NT2/D1 (cell line): ENCODE measurements around the gene ENTHD1.

Source experiments
- DNase-seq: peaks from one replicate; pipeline ENCODE4 v3.0.0-alpha.2; 2011; ENCODE audit warnings: low read depth, low spot score
- H3K27me3 ChIP-seq: 2 replicates; pipeline ENCODE4 v1.6.0; 2011; ENCODE audit warnings: mild to moderate bottlenecking; ENCODE audit not compliant: insufficient read length, insufficient read depth
- H3K36me3 ChIP-seq: 2 replicates; pipeline ENCODE4 v1.6.1; 2011; ENCODE audit warnings: mild to moderate bottlenecking, low read length, mixed read lengths; ENCODE audit not compliant: insufficient read depth, insufficient read length
- H3K4me1 ChIP-seq: 2 replicates; pipeline ENCODE4 v1.5.1; 2011; ENCODE audit not compliant: insufficient read depth, insufficient read length
- H3K4me3 ChIP-seq: 2 replicates; pipeline ENCODE4 v1.5.1; 2011; ENCODE audit warnings: low read depth; ENCODE audit not compliant: insufficient read length
- H3K9ac ChIP-seq: 2 replicates; pipeline ENCODE4 v1.6.0; 2011; ENCODE audit warnings: low read depth; ENCODE audit not compliant: insufficient read length
- H3K9me3 ChIP-seq: 2 replicates; pipeline ENCODE4 v1.5.1; 2011; ENCODE audit warnings: mild to moderate bottlenecking, low read length; ENCODE audit not compliant: insufficient read depth
- SUZ12 ChIP-seq: IDR thresholded peaks from 2 replicates; pipeline ENCODE4 v1.6.1; 2011; ENCODE audit not compliant: insufficient read length, insufficient read depth; ENCODE audit errors: extremely low read depth
- YY1 ChIP-seq: IDR thresholded peaks from 2 replicates; pipeline ENCODE4 v1.6.1; 2011; ENCODE audit not compliant: insufficient read length, insufficient read depth
- ZNF274 ChIP-seq: IDR thresholded peaks from 2 replicates; pipeline ENCODE4 v1.6.1; 2011; ENCODE audit warnings: mild to moderate bottlenecking, low read depth, low read length

ENTHD1 gene

DNA sequence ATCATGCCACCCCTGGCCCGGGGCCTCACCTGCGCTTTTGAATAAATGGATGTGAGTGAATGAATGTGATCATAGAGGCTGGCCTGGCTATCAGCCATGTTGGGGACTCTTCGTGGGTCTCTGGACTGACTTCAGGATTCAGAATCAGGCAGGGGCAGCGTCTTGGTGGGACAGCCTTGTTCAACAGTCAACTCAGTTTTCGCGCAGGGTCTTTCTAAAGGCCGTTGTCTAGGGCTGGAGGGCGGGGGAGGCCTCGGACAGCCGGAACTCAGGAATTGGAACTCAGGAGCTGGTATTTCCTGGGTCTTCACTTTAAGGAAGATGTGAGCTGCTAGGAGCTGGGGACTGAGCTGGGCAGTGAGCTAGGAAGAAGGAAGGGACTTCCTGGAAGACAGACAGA is 177.0 kb downstream of the ENTHD1 start:
- TF ChIP-seq YY1 (no peak), SUZ12 (no peak), ZNF274 (no peak)
- DNase-seq: no peak
- no peaks in the 10 kb centered on the region for H3K36me3 ChIP-seq
- H3K9ac ChIP-seq: no peak overlapping the region
- H3K4me1 ChIP-seq: peaks cover 8% of the 10 kb centered on the region
- no peak overlapping the region for H3K4me3 ChIP-seq
- H3K9me3 ChIP-seq: no peaks in the 10 kb centered on the region
- H3K27me3 ChIP-seq: no peaks in the 10 kb centered on the region

DNA sequence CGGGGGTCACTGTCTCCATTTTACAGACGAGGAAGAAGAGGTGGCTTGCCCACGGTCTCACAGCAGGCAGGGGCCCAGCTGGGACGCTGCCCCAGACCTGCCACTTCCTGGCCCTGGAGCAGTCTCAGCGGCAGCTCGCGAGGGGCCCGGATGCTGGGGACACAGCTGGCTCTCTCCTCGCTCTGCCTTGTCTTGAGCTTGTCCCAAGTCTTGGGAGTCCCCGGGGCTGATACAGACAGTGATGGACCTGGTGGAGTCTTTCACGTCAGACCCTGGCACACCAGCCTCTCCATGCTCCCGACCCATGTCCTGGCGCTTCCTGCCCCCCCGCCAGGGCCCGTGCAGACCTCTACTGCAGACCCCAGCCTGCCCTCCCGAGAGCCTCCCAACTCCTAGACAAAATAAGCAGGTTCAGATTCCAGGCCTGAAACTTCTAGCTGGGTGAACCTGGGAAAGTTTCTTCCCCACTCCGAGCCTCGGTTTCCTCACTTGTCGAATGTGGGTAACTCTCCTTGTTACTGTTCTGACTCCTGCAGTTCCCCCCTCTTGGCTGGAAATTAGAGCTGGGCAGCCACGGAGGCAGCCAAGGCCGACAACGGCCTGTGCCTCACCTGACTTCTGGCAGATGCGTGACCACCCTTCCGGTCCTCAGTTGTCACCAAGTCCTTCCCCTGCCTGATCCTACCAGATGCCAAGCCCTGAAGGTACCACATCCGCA is 177.6 kb downstream of the ENTHD1 start:
- H3K4me1 ChIP-seq: peaks cover 5% of the 10 kb centered on the region
- no peak overlapping the region for H3K9ac ChIP-seq
- TF ChIP-seq SUZ12 (no peak), ZNF274 (no peak), YY1 (no peak)
- no peak overlapping the region for H3K4me3 ChIP-seq
- H3K36me3 ChIP-seq: no peaks in the 10 kb centered on the region
- H3K9me3 ChIP-seq: no peaks in the 10 kb centered on the region
- H3K27me3 ChIP-seq: no peaks in the 10 kb centered on the region
- DNase-seq: no peak

DNA sequence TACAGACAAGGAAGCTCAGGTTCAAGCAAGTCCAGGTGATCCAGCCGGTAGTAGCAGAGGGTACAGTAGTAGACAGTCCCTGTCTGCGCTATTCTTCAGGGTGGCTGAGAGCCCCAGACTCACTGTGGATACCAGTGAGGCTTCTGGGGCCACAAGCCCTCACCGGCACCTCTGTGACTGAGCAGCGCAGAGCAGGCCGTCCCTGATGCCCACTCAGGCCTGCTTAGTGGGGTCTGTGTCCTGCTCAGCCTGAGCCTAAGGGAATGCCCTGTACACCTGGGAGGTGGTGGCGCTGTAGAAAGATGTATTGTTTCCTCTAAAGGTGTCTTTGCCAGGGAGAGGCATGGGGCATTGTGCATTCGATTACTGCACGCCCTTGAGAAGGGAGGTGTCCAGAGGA is 179.2 kb downstream of the ENTHD1 start:
- Histone ChIP-seq H3K9ac (no peak overlapping the region), H3K4me1 (peaks cover 5% of the 10 kb centered on the region), H3K9me3 (no peaks in the 10 kb centered on the region), H3K4me3 (no peak overlapping the region), H3K27me3 (no peaks in the 10 kb centered on the region), H3K36me3 (no peaks in the 10 kb centered on the region)
- DNase-seq: no peak
- TF ChIP-seq YY1 (no peak), ZNF274 (no peak), SUZ12 (no peak)

DNA sequence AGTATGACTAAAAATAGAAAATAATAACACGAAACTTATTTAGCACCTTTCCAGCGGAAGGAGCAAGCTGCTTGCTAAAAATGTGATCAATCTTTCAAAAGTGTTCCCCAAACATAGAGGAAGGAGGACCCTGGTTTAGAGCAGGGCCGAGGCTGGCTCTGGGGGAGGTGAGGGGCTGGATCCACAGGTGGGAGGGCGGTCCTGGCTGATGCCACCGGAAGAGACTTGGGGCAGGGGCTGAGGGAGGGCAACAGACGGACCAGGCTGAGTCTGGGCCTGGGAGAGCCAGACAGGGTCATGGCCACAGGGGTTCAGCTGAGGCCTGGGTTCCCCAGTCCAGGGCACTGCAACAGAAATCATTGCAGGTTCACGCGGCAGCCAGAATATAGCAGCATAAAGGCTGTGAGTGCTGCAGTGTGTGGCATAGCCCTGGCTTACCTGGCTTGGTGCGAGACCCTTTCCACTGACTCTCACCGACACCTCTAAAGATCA is 179.7 kb downstream of the ENTHD1 start:
- Histone ChIP-seq H3K4me1 (peaks cover 5% of the 10 kb centered on the region), H3K9me3 (no peaks in the 10 kb centered on the region), H3K4me3 (no peak overlapping the region), H3K36me3 (no peaks in the 10 kb centered on the region), H3K9ac (no peak overlapping the region), H3K27me3 (no peaks in the 10 kb centered on the region)
- no peak for TF ChIP-seq YY1
- no peak for TF ChIP-seq ZNF274
- TF ChIP-seq SUZ12: no peak
- no peak for DNase-seq

DNA sequence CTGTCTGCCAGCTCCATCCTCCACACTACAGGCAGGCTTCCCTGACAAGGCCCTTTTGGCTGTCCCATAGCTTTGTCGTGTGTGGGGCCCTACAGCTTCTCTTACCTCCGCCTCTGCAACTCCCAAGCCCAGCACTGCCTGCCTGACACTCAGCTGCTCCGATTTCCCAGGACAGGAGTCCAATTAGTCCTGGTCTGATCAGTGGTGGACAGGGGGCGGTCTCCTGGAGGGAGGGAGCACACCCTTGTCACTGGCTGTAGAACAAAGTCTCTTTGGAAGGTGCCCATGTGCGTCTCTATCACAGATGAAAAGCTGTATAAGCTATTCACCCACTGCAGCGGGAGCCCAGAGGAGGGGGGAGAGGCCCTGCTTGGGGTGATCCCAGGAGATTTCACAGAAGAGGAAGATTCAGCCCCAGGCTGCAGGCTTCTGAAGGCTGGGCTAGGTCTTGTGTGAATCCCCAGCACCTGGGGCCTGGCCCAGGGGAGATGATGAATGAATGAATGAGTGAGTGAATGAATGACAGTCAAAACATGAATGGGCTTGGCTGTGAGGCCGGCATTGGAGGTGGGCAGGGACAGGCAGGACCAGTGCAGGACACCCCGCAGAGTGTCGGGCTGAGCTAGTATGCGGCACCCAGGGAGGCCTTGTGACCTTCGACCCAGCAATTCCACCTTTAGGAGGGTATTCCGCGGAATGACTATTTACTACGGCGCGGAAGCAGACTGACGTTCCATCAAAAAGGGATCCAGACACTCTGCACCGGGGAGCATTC is 180.6 kb downstream of the ENTHD1 start:
- no peak for DNase-seq
- no peaks in the 10 kb centered on the region for H3K9me3 ChIP-seq
- H3K27me3 ChIP-seq: no peaks in the 10 kb centered on the region
- TF ChIP-seq ZNF274 (no peak), SUZ12 (no peak), YY1 (no peak)
- H3K4me1 ChIP-seq: peaks cover 5% of the 10 kb centered on the region
- no peak overlapping the region for H3K4me3 ChIP-seq
- no peak overlapping the region for H3K9ac ChIP-seq
- no peaks in the 10 kb centered on the region for H3K36me3 ChIP-seq

DNA sequence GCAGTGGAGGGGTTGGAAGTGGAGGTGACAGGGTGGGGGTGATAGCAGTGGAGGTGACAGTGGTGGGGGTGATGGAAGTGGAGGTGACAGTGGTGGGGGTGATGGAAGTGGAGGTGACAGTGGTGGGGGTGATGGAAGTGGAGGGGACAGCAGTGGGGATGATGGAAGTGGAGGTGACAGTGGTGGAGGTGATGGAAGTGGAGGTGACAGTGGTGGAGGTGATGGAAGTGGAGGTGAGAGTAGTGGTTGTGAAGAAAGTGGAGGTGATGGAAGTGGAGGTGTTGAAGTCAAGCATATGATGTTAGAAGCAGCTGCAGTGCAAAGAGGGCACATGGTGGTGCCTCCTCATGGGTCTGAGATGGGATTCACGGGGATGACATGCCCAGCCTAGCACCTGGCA is 181.5 kb downstream of the ENTHD1 start:
- TF ChIP-seq SUZ12 (no peak), YY1 (no peak), ZNF274 (no peak)
- no peak overlapping the region for H3K4me3 ChIP-seq
- no peak overlapping the region for H3K9ac ChIP-seq
- H3K27me3 ChIP-seq: no peaks in the 10 kb centered on the region
- no peaks in the 10 kb centered on the region for H3K36me3 ChIP-seq
- H3K9me3 ChIP-seq: no peaks in the 10 kb centered on the region
- peaks cover 5% of the 10 kb centered on the region for H3K4me1 ChIP-seq
- no peak for DNase-seq
